Esophagus squamous epithelium (tissue), 5 donors: ENCODE measurements around the gene PFKFB3. TPM values are rescaled to one million over a fixed set of nuclear protein-coding genes. Genes with fewer than 3 reads are reported as not detected.

Experiments
- DNase-seq: peaks from one replicate; lab custom pipeline; 2025; lab: John Stamatoyannopoulos, UW
- H3K27ac ChIP-seq, 4 donors: fragments of 200-600 bp; sonication (generic); one replicate each; pipeline ENCODE4 v1.5.1; 2016 to 2019; ENCODE audit warnings: mild to moderate bottlenecking in 1 of 4
- H3K27me3 ChIP-seq, 4 donors: fragments of 200-600 bp; sonication (generic); 1 replicate in 3 of 4; 2 replicates in 1 of 4; pipeline versions ENCODE4 v1.5.1 to v1.6.0; 2017 to 2021; ENCODE audit warnings: antibody characterized with exemption in 1 of 4
- H3K36me3 ChIP-seq, 3 donors: fragments of 200-600 bp; sonication (generic); one replicate each; pipeline ENCODE4 v1.5.1; 2016 to 2019
- H3K4me1 ChIP-seq, 3 donors: fragments of 200-600 bp; sonication (generic); one replicate each; pipeline ENCODE4 v1.5.1; 2017 to 2019
- H3K4me3 ChIP-seq, 4 donors: fragments of 200-600 bp; sonication (generic); 1 replicate in 3 of 4; 2 replicates in 1 of 4; pipeline ENCODE4 v1.5.1; 2016 to 2019; ENCODE audit warnings: mild to moderate bottlenecking in 2 of 4, moderate library complexity in 1 of 4
- H3K9me3 ChIP-seq, 3 donors: fragments of 200-600 bp; sonication (generic); one replicate each; pipeline ENCODE4 v1.5.1; 2016 to 2019
- POLR2A ChIP-seq, 4 donors: fragments of 450-650 bp; IDR thresholded peaks; one replicate each; pipeline ENCODE4 v1.6.1; 2017; ENCODE audit warnings: antibody characterized with exemption in 4 of 4, mild to moderate bottlenecking in 4 of 4, moderate library complexity in 3 of 4
- WGBS, 2 donors: methylation state at CpG; one replicate each; pipeline ENCODE4 v1.1.5; 2018; 5-methylcytosine and 5-hydroxymethylcytosine counted together
- intact Hi-C: fragments of 100-400 bp; cut with DNase I; formaldehyde crosslinking; loops from one replicate; pipeline ENCODE4 v1.15.0; 2022
- total RNA-seq, 4 donors: library from RNA; depleted of rRNA; stranded (reverse); fragments of >200 nt; gene quantifications; one replicate each; pipeline ENCODE4 v1.1.0, GENCODE V29; 2016
- TF ChIP-seq, protein P1 (sequence below), 6 experiments: fragments of 450-650 bp in 4 of 6; fragments of 200-600 bp in 2 of 6; sonication (generic) in 2 of 6; IDR thresholded peaks; one replicate each; pipeline ENCODE4 v1.5.1; 2016 to 2019; ENCODE audit warnings: antibody characterized with exemption in 6 of 6, mild to moderate bottlenecking in 4 of 6, moderate library complexity in 4 of 6
- donor health status: DM: yes; HTN: yes; CAD: no.

The PFKFB3 gene
- total RNA-seq, 4 donors from 2014 or later, result 17.1 to 37.8 (median 26.2) TPM

DNA sequence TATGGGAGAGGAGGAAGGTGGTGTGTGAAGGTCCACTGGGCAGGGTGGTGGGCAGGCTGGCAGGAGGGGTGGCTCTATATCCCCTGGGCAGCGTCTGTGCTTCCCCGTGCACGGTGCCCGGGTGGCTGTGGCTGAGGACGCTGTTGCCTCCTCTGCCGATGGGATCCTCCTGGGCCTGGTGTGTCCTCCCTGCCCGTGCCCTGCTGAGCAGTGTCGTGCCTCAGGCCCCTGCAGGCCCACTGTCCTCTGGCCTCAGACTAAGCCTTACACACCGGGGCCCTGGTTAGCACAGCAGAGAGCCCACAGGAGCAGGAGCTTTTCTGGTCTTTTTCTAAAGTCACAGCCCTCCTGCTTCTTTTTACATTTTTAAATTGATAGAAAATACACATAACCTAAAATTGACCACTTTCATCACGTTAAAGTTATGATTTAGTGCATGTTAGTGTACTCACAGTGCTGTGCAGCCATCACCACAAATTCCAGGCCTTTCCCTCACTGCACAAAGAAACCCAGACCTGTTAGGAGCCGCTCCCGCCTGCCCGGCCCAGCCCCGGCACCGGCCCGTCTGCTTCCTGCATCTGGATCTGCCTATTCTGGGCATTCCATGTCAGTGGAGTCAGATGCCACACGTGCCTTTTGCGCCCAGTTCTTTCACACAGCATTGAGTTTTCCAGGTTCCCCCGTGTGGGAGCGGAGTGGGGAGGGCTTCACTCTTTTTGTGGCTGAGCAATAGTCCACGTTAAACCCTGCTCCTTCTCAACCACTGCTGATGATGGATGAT lies 19.4 kb downstream of the PFKFB3 start:
- Histone ChIP-seq H3K27me3 (no peaks in the 10 kb centered on the region), H3K27ac (no peak overlapping the region), H3K4me1 (peaks cover 3 to 14% (median 7%) of the 10 kb centered on the region in 3 donors), H3K36me3 (peaks cover 79 to 99% (median 82%) of the 10 kb centered on the region in 3 donors), H3K4me3 (no peak overlapping the region), H3K9me3 (no peaks in the 10 kb centered on the region)
- TF ChIP-seq POLR2A (IDR thresholded peaks at IDR 0.05), result no peak
- TF ChIP-seq, protein P1, sequence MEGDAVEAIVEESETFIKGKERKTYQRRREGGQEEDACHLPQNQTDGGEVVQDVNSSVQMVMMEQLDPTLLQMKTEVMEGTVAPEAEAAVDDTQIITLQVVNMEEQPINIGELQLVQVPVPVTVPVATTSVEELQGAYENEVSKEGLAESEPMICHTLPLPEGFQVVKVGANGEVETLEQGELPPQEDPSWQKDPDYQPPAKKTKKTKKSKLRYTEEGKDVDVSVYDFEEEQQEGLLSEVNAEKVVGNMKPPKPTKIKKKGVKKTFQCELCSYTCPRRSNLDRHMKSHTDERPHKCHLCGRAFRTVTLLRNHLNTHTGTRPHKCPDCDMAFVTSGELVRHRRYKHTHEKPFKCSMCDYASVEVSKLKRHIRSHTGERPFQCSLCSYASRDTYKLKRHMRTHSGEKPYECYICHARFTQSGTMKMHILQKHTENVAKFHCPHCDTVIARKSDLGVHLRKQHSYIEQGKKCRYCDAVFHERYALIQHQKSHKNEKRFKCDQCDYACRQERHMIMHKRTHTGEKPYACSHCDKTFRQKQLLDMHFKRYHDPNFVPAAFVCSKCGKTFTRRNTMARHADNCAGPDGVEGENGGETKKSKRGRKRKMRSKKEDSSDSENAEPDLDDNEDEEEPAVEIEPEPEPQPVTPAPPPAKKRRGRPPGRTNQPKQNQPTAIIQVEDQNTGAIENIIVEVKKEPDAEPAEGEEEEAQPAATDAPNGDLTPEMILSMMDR (IDR thresholded peaks at IDR 0.05), result no peak
- intact Hi-C loops, result no loop called here
- no peak for DNase-seq
- WGBS, 2 donors, result 60 to 71% methylated on average over 15 to 19 of the region's 21 CpGs

DNA sequence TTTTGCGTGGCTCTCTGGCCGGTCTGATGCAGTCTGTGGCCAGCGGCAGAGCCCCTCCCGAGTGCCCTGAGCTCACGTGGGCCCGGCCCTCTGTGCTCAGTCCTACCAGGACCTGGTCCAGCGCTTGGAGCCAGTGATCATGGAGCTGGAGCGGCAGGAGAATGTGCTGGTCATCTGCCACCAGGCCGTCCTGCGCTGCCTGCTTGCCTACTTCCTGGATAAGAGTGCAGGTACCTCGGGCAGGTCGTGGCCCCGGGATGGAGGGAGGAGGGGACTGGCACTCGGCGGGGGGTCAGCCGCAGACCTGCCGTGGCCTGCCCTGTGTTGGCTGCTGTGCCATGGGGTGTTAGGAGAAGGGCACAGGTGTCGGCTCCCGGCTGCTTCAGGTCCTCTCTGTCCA lies 20.0 kb downstream of the PFKFB3 start:
- no peak overlapping the region for H3K27ac ChIP-seq

DNA sequence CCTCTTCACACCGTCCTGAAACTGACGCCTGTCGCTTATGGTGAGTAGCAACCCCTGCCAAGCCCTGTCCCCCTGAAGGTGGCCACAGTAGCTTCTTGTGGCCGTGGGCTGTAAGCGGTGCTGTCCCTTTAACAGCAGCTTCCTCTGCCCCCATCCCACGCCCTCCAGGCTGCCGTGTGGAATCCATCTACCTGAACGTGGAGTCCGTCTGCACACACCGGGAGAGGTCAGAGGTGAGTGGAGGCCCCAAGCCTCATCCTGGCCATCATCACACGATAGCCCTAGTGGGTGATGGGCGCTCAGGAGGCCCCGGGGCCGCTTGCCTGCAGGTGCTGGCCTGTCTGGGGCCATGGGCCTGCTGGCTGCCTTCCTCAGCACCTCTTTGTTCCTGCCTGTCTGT lies 21.2 kb downstream of the PFKFB3 start:
- H3K27ac ChIP-seq, result no peak overlapping the region
- 76 to 98% methylated on average over 7 to 9 of the region's 14 CpGs for WGBS, 2 donors
- intact Hi-C loops, result no loop called here

More for the DNA sequence above, 20.0 kb downstream of the PFKFB3 start:
- intact Hi-C loops, result no loop called here
- Histone ChIP-seq H3K9me3 (no peaks in the 10 kb centered on the region), H3K4me3 (no peak overlapping the region), H3K27me3 (no peaks in the 10 kb centered on the region), H3K36me3 (peaks cover 73 to 99% (median 81%) of the 10 kb centered on the region in 3 donors), H3K4me1 (peaks cover 3 to 14% (median 7%) of the 10 kb centered on the region in 3 donors)
- DNase-seq, result no peak
- 80% methylated on average over 1 of the region's 19 CpGs; no CpG with 5 or more reads in 1 of the 2 donors for WGBS, 2 donors
- TF ChIP-seq, protein P1 (IDR thresholded peaks at IDR 0.05), result no peak
- no peak for TF ChIP-seq POLR2A (IDR thresholded peaks at IDR 0.05)

DNA sequence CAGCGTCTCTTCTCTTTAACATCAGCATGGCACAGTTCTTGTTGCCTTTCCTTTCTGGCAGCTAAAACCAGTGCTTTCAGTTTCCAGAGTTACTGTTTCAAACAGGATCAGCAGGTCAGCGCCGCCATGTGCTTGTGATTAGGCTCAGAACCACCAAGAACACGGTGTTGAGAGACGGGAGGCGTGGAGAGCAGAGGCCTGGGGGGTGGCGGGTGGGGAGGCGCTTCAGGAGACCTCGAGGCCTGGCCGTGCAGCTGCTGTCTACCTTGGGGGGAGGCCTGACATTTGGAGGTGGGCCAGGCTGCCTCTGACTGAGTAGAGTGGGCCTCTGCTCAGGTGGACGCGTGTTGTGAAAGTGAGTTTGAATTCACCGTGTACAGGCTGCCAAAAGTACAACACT lies 22.0 kb downstream of the PFKFB3 start:
- Histone ChIP-seq H3K9me3 (no peaks in the 10 kb centered on the region), H3K27me3 (no peaks in the 10 kb centered on the region), H3K4me3 (no peak overlapping the region), H3K4me1 (no peaks in the 10 kb centered on the region), H3K36me3 (peaks cover 67 to 100% (median 87%) of the 10 kb centered on the region in 3 donors), H3K27ac (no peak overlapping the region)
- TF ChIP-seq, protein P1 (IDR thresholded peaks at IDR 0.05), result no peak
- TF ChIP-seq POLR2A (IDR thresholded peaks at IDR 0.05), result no peak
- DNase-seq, result no peak
- 92 to 100% methylated on average over 1 to 5 of the region's 13 CpGs for WGBS, 2 donors
- intact Hi-C loops, result no loop called here

More for the DNA sequence above, 21.2 kb downstream of the PFKFB3 start:
- TF ChIP-seq, protein P1 (IDR thresholded peaks at IDR 0.05), result no peak
- TF ChIP-seq POLR2A (IDR thresholded peaks at IDR 0.05), result no peak
- no peak overlapping the region for H3K4me3 ChIP-seq
- no peaks in the 10 kb centered on the region for H3K27me3 ChIP-seq
- peaks cover 0 to 8% (median 3%) of the 10 kb centered on the region in 3 donors for H3K4me1 ChIP-seq
- no peaks in the 10 kb centered on the region for H3K9me3 ChIP-seq
- no peak for DNase-seq
- peaks cover 67 to 100% (median 85%) of the 10 kb centered on the region in 3 donors for H3K36me3 ChIP-seq

DNA sequence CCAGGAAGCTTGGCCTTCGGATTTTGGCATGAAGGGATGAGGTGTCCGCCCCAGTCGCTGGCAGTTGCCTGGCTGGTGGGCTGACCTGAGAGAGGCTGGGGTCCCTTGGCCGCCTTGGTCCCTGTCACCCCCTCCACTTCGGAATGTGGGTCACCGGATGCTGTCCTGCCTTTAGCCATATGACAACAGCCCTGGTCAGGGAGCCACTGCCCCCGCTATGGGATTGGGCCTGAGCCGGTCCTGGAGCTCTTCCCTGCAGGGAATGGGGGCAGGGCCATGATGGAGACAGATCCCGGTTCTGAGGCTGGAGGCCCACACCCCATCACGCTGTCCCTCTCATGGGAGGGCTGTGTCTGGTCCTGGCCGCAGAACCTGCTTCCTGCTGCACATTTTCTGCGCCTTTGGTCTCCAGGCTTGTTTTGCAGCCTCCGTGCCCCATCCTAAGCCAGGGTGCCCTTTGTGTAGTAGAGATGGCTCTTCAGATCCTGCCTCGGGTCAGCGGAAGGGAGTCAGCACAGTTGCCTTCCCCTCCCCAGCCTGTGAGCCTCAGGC lies 22.6 kb downstream of the PFKFB3 start:
- TF ChIP-seq POLR2A (IDR thresholded peaks at IDR 0.05), result no peak
- TF ChIP-seq, protein P1 (IDR thresholded peaks at IDR 0.05), result no peak
- peaks cover 65 to 100% (median 83%) of the 10 kb centered on the region in 3 donors for H3K36me3 ChIP-seq
- H3K4me3 ChIP-seq, result no peak overlapping the region
- H3K27me3 ChIP-seq, result no peaks in the 10 kb centered on the region
- DNase-seq, result no peak
- intact Hi-C loops, result no loop called here
- H3K4me1 ChIP-seq, result no peaks in the 10 kb centered on the region
- no peak overlapping the region for H3K27ac ChIP-seq
- 75 to 84% methylated on average over 4 to 7 of the region's 15 CpGs for WGBS, 2 donors
- no peaks in the 10 kb centered on the region for H3K9me3 ChIP-seq
